CD8-positive, alpha-beta memory T cell (primary cell): ENCODE data around the gene PROSER3. TPM values are rescaled to one million over a fixed set of nuclear protein-coding genes. Genes with fewer than 3 reads are reported as not detected.
A peak's percentile ranks its signal among the peaks of the same experiment; 100 is the strongest.
"Not testable (repeated sequence)": the region's sequence is repeated elsewhere in the genome, so short reads cannot be mapped to it uniquely, and the experiment has no call there.

ENCODE experiments used
- CTCF ChIA-PET: fragments of 350-600 bp; sonication (Branson Sonifier 250); formaldehyde crosslinking; loops from one replicate; lab custom pipeline; 2021; ENCODE audit warnings: antibody characterized with exemption; lab: Charles Lee
- POLR2A ChIA-PET: fragments of 350-600 bp; sonication (Branson Sonifier 250); formaldehyde crosslinking; loops from one replicate; lab custom pipeline; 2021; ENCODE audit warnings: antibody characterized with exemption; lab: Charles Lee
- DNase-seq, 5 donors: peaks; one replicate each; pipeline versions ENCODE4 v3.0.0 to v3.0.0-alpha.2; 2020 to 2022; ENCODE audit warnings: mixed read lengths in 1 of 5
- H3K27ac ChIP-seq: one replicate; pipeline ENCODE4 v1.7.0; 2013; ENCODE audit warnings: low read depth, mild to moderate bottlenecking, low read length, moderate library complexity
- H3K27me3 ChIP-seq: 2 replicates; pipeline ENCODE4 v1.7.0; 2013; ENCODE audit warnings: low read length, mild to moderate bottlenecking; ENCODE audit not compliant: insufficient read depth, poor library complexity, severe bottlenecking
- H3K36me3 ChIP-seq: 2 replicates; pipeline ENCODE4 v1.7.0; 2013; ENCODE audit warnings: mild to moderate bottlenecking, low read length, moderate library complexity; ENCODE audit not compliant: insufficient read depth
- H3K4me1 ChIP-seq: 2 replicates; pipeline ENCODE4 v1.7.0; 2013; ENCODE audit warnings: mild to moderate bottlenecking, low read length, moderate library complexity; ENCODE audit not compliant: insufficient read depth
- H3K4me3 ChIP-seq: 2 replicates; pipeline ENCODE4 v1.7.0; 2013; ENCODE audit warnings: mild to moderate bottlenecking, low read length
- H3K9me3 ChIP-seq: 2 replicates; pipeline ENCODE4 v1.7.0; 2013; ENCODE audit warnings: mild to moderate bottlenecking, low read length
- H3K27ac Mint-ChIP-seq, 8 donors: one replicate each; pipeline ENCODE4 v1.8.0; 2020 to 2021; ENCODE audit warnings: mixed read lengths in 8 of 8, mild to moderate bottlenecking in 6 of 8, inconsistent platforms in 3 of 8, moderate library complexity in 3 of 8
- H3K27me3 Mint-ChIP-seq, 2 donors: one replicate each; pipeline ENCODE4 v1.8.0; 2020 to 2021; ENCODE audit warnings: mixed read lengths in 2 of 2, mild to moderate bottlenecking in 1 of 2, moderate library complexity in 1 of 2
- H3K36me3 Mint-ChIP-seq, 3 donors: one replicate each; pipeline ENCODE4 v1.8.0; 2020 to 2021; ENCODE audit warnings: mixed read lengths in 3 of 3, inconsistent platforms in 1 of 3, mild to moderate bottlenecking in 1 of 3
- H3K4me1 Mint-ChIP-seq, 3 donors: one replicate each; pipeline ENCODE4 v1.8.0; 2020 to 2021; ENCODE audit warnings: mixed read lengths in 3 of 3, inconsistent platforms in 1 of 3, mild to moderate bottlenecking in 1 of 3
- H3K4me3 Mint-ChIP-seq, 7 donors: one replicate each; pipeline ENCODE4 v1.8.0; 2020 to 2021; ENCODE audit warnings: mixed read lengths in 7 of 7, mild to moderate bottlenecking in 6 of 7, moderate library complexity in 4 of 7, inconsistent platforms in 2 of 7
- H3K9me3 Mint-ChIP-seq, 5 donors: one replicate each; pipeline ENCODE4 v1.8.0; 2020 to 2022; ENCODE audit warnings: mixed read lengths in 5 of 5, mild to moderate bottlenecking in 3 of 5, moderate library complexity in 2 of 5, inconsistent platforms in 1 of 5
- polyA plus RNA-seq: library from polyadenylated mRNA; unstranded; fragments of 300-500 nt; fragmentation: Illumina TruSeq; gene quantifications from one replicate; pipeline ENCODE4 v1.2.3, GENCODE V29; 2021
- total RNA-seq, 2 experiments: library from RNA; stranded (reverse); gene quantifications; one replicate each; pipeline ENCODE4 v1.2.3, GENCODE V29; 2021

The PROSER3 gene
- total and polyA plus RNA-seq, 3 experiments from 2014 or later = 8.3 to 40.5 (median 35.2) TPM

- CTCF ChIA-PET = interaction anchor here (1.4 kb wide), 1 partner anchor 12 kb away, joined by 3 read pairs; no protein-coding TSS in a partner anchor
- H3K27me3 ChIP-seq, H3K4me3 ChIP-seq, H3K27ac ChIP-seq, H3K4me1 ChIP-seq, H3K9me3 Mint-ChIP-seq, H3K4me3 Mint-ChIP-seq, DNase-seq, H3K9me3 ChIP-seq, H3K27me3 Mint-ChIP-seq: not testable (repeated sequence)
- H3K4me1 Mint-ChIP-seq = peaks cover 9 to 20% (median 11%) of the 10 kb centered on the region in 3 donors
- POLR2A ChIA-PET = interaction anchor here (1.2 kb wide), 1 partner anchor 18 kb away, joined by 3 read pairs; the partner anchor contains the start of gene IGFLR1
- peak overlapping the region in 1 of 8 donors; percentile 75 for H3K27ac Mint-ChIP-seq
- peaks cover 68% of the 10 kb centered on the region for H3K36me3 ChIP-seq
- H3K36me3 Mint-ChIP-seq = peaks cover 5 to 89% (median 10%) of the 10 kb centered on the region in 3 donors
These were observed 33.8 kb upstream of the PROSER3 start for GRCh38 chr19:35724132-35724531.

- peak overlapping the region in 1 of 8 donors; percentile 75 for H3K27ac Mint-ChIP-seq
- peaks cover 5 to 91% (median 14%) of the 10 kb centered on the region in 3 donors for H3K36me3 Mint-ChIP-seq
- DNase-seq = no peak
- no peaks in the 10 kb centered on the region for H3K27me3 ChIP-seq
- CTCF ChIA-PET = interaction anchor here (1.4 kb wide), 1 partner anchor 12 kb away, joined by 3 read pairs; no protein-coding TSS in a partner anchor
- H3K4me1 ChIP-seq = peaks cover 5% of the 10 kb centered on the region
- H3K9me3 Mint-ChIP-seq = no peaks in the 10 kb centered on the region
- no peak overlapping the region for H3K4me3 Mint-ChIP-seq
- H3K4me1 Mint-ChIP-seq = peaks cover 5 to 15% (median 6%) of the 10 kb centered on the region in 3 donors
- H3K9me3 ChIP-seq = no peaks in the 10 kb centered on the region
- H3K36me3 ChIP-seq = peaks cover 72% of the 10 kb centered on the region
- H3K27ac ChIP-seq = no peak overlapping the region
- no peak overlapping the region for H3K4me3 ChIP-seq
- POLR2A ChIA-PET = interaction anchor here (1.2 kb wide), 1 partner anchor 17 kb away, joined by 3 read pairs; the partner anchor contains the start of gene IGFLR1
- H3K27me3 Mint-ChIP-seq = no peaks in the 10 kb centered on the region
These were observed 33.4 kb upstream of the PROSER3 start for GRCh38 chr19:35724560-35724959.

DNA sequence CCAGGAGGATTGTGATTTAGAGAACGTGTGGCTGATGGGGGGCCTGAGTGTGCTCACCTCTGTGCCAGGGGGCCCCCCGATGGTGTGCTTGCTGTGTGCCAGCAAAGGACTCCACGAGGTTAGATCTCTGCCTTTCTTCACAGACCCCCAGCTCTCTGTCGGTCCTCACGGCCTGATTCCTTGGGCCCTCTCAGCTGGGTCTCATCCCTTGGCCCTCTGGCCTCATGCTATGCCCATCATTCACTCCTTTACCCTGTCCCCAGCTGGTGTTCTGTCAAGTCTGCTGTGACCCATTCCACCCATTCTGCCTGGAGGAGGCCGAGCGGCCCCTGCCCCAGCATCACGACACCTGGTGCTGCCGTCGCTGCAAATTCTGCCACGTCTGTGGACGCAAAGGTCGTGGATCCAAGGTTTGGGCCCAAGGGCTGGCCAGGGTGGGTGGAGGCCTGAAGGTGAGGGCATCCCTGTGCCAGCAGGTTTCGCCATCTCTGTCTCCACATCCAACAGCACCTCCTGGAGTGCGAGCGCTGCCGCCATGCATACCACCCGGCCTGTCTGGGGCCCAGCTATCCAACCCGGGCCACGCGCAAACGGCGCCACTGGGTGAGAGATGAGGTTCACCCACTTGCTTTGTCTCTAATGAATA lies 32.6 kb upstream of the PROSER3 start:
- no peak overlapping the region for H3K27ac ChIP-seq
- POLR2A ChIA-PET = no interaction called here
- peaks cover 80% of the 10 kb centered on the region for H3K36me3 ChIP-seq
- H3K36me3 Mint-ChIP-seq = peaks cover 5 to 91% (median 15%) of the 10 kb centered on the region in 3 donors
- H3K9me3 Mint-ChIP-seq = no peaks in the 10 kb centered on the region
- H3K4me3 Mint-ChIP-seq = no peak overlapping the region
- H3K4me1 ChIP-seq = no peaks in the 10 kb centered on the region
- H3K27me3 Mint-ChIP-seq = no peaks in the 10 kb centered on the region
- no peak for DNase-seq
- H3K27ac Mint-ChIP-seq = peak overlapping the region in 2 of 8 donors; percentile 58 to 74
- peaks cover 1 to 11% (median 4%) of the 10 kb centered on the region in 3 donors for H3K4me1 Mint-ChIP-seq
- CTCF ChIA-PET = no interaction called here
- no peaks in the 10 kb centered on the region for H3K27me3 ChIP-seq
- no peak overlapping the region for H3K4me3 ChIP-seq
- no peaks in the 10 kb centered on the region for H3K9me3 ChIP-seq

DNA sequence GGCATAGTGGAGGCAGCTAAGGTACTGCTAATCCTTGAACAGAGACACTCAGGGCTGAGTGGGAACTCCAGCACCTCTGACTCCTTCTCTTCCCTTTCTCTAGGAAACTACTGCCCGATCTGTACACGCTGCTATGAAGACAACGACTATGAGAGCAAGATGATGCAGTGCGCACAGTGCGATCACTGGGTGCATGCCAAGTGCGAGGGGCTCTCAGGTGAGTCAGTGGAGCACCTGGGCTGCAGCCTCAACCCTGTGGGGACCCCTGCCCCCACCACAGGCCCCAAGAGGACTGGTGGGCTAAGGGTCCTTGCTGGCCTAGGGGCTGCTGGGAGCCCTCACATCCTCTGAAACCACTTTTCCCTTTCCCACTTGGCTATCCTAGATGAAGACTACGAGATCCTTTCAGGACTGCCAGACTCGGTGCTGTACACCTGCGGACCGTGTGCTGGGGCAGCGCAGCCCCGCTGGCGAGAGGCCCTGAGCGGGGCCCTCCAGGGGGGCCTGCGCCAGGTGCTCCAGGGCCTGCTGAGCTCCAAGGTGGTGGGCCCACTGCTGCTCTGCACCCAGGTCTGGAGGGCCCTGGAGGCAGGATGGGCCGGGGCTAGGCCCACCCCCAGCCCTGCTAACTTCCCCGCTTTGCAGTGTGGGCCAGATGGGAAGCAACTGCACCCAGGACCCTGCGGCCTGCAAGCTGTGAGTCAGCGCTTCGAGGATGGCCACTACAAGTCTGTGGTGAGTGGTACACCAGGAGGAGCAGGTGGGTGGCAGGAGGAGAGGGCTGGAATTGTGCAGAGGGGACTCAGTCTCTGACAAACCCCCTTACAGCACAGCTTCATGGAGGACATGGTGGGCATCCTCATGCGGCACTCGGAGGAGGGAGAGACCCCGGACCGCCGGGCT lies 30.7 kb upstream of the PROSER3 start:
- peaks cover 0 to 7% (median 4%) of the 10 kb centered on the region in 3 donors for H3K4me1 Mint-ChIP-seq
- Histone ChIP-seq H3K9me3 (no peaks in the 10 kb centered on the region), H3K4me1 (no peaks in the 10 kb centered on the region), H3K4me3 (no peak overlapping the region), H3K27me3 (no peaks in the 10 kb centered on the region), H3K36me3 (peaks cover 87% of the 10 kb centered on the region), H3K27ac (no peak overlapping the region)
- no peaks in the 10 kb centered on the region for H3K9me3 Mint-ChIP-seq
- no peak overlapping the region for H3K27ac Mint-ChIP-seq
- ChIA-PET POLR2A (interaction anchor here (0.8 to 1.5 kb wide), 3 partner anchors 9 to 21 kb away, joined by 3 to 5 read pairs (median 3); partner anchors contain the start of gene LIN37), CTCF (interaction anchor here (1.1 to 1.4 kb wide), 2 partner anchors 10 to 17 kb away, joined by 3 to 5 read pairs; no protein-coding TSS in a partner anchor)
- peaks cover 5 to 94% (median 16%) of the 10 kb centered on the region in 3 donors for H3K36me3 Mint-ChIP-seq
- DNase-seq = no peak
- no peaks in the 10 kb centered on the region for H3K27me3 Mint-ChIP-seq
- H3K4me3 Mint-ChIP-seq = no peak overlapping the region

DNA sequence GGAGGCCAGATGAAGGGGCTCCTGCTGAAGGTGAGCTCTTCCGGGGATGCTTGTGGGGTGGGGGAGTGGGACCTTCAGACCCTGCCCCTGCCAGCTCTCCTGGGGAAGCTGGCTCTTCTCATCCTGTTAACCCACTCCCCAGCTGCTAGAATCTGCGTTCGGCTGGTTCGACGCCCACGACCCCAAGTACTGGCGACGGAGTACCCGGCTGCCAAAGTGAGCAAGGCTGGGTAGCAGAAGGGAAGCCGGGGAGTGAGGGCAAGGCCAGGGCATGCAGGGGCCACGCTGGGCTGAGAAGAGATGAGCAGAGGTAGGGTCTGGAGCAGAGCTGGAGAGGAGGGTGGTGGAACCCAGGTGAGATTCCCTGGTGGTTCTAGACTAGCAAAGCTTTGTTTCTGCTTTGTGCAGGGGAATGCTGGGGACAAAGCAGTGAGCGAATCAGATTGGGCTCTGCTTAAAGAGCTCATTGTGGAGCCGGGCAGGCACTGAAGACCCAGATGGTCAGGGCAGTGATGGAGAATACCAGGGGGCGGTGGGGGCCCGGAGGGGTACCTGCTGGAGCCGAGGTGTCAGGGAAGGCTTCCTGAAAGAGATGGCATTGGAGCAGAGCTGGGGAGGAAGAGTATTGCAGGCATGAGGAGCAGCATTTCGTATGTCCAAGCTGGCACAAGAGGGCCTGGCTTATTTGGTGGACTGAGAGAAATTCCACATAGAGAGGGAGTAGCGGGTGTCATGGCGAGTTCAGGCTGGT lies 29.8 kb upstream of the PROSER3 start:
- CTCF ChIA-PET = interaction anchor here (1.1 to 1.4 kb wide), 2 partner anchors 9 to 16 kb away, joined by 3 to 5 read pairs; no protein-coding TSS in a partner anchor
- POLR2A ChIA-PET = interaction anchor here (0.9 to 1.5 kb wide), 2 partner anchors 9 to 20 kb away, joined by 3 to 5 read pairs; partner anchors contain the start of gene LIN37
- peaks cover 5 to 88% (median 16%) of the 10 kb centered on the region in 3 donors for H3K36me3 Mint-ChIP-seq

GRCh38 chr19:35729021-35729420 lies 29.0 kb upstream of the PROSER3 start:
- H3K4me1 ChIP-seq = no peaks in the 10 kb centered on the region
- Mint-ChIP-seq H3K4me1 (peaks cover 0 to 5% (median 0%) of the 10 kb centered on the region in 3 donors), H3K9me3 (no peaks in the 10 kb centered on the region), H3K36me3 (peaks cover 6 to 86% (median 15%) of the 10 kb centered on the region in 3 donors), H3K27ac (no peak overlapping the region), H3K27me3 (no peaks in the 10 kb centered on the region), H3K4me3 (no peak overlapping the region)
- POLR2A ChIA-PET = no interaction called here
- H3K4me3 ChIP-seq = no peak overlapping the region
- CTCF ChIA-PET = interaction anchor here (1.4 kb wide), 2 partner anchors 11 to 15 kb away, joined by 3 to 4 read pairs; no protein-coding TSS in a partner anchor
- no peaks in the 10 kb centered on the region for H3K27me3 ChIP-seq
- H3K36me3 ChIP-seq = peaks cover 70% of the 10 kb centered on the region
- no peaks in the 10 kb centered on the region for H3K9me3 ChIP-seq
- H3K27ac ChIP-seq = no peak overlapping the region
- DNase-seq = no peak

More for the DNA sequence above, 29.8 kb upstream of the PROSER3 start:
- no peak for DNase-seq
- peaks cover 0 to 5% (median 3%) of the 10 kb centered on the region in 3 donors for H3K4me1 Mint-ChIP-seq
- H3K4me3 Mint-ChIP-seq = peak overlapping the region in 2 of 7 donors; percentile 32 to 34
- no peak overlapping the region for H3K27ac ChIP-seq
- no peaks in the 10 kb centered on the region for H3K27me3 ChIP-seq
- H3K4me1 ChIP-seq = no peaks in the 10 kb centered on the region
- H3K9me3 Mint-ChIP-seq = no peaks in the 10 kb centered on the region
- H3K4me3 ChIP-seq = no peak overlapping the region
- peak overlapping the region in 1 of 8 donors; percentile 86 for H3K27ac Mint-ChIP-seq
- no peaks in the 10 kb centered on the region for H3K9me3 ChIP-seq
- peaks cover 79% of the 10 kb centered on the region for H3K36me3 ChIP-seq
- H3K27me3 Mint-ChIP-seq = no peaks in the 10 kb centered on the region

DNA sequence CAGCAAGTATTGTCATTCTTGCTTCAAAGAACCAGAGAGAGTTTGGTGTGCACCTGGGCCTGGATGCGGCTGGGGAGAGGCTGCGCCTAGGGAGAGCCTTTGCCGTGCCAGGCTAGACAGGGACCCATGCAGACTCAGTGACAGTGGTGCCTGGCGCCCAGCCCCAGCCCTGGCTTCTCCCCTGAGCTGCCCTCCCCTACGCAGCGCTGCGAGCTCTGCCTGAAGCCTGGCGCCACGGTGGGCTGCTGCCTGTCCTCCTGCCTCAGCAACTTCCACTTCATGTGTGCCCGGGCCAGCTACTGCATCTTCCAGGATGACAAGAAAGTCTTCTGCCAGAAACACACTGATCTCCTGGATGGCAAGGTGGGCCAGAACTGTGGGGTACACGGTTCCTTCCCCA lies 28.2 kb upstream of the PROSER3 start:
- DNase-seq = no peak
- ChIA-PET POLR2A (interaction anchor here (0.6 kb wide), 1 partner anchor 69 kb away, joined by 3 read pairs; no protein-coding TSS in a partner anchor), CTCF (interaction anchor here (1.4 to 1.5 kb wide), 2 partner anchors 11 to 12 kb away, joined by 3 to 4 read pairs; partner anchors contain the start of gene KMT2B)
- H3K27ac Mint-ChIP-seq = no peak overlapping the region
- H3K36me3 ChIP-seq = peaks cover 65% of the 10 kb centered on the region
- no peaks in the 10 kb centered on the region for H3K4me1 ChIP-seq
- peaks cover 0 to 7% (median 4%) of the 10 kb centered on the region in 3 donors for H3K4me1 Mint-ChIP-seq
- H3K9me3 Mint-ChIP-seq = no peaks in the 10 kb centered on the region
- no peak overlapping the region for H3K27ac ChIP-seq
- no peaks in the 10 kb centered on the region for H3K27me3 ChIP-seq
- peaks cover 10 to 86% (median 19%) of the 10 kb centered on the region in 3 donors for H3K36me3 Mint-ChIP-seq
- H3K4me3 ChIP-seq = no peak overlapping the region
- H3K4me3 Mint-ChIP-seq = no peak overlapping the region
- no peaks in the 10 kb centered on the region for H3K9me3 ChIP-seq
- H3K27me3 Mint-ChIP-seq = no peaks in the 10 kb centered on the region
